HG02678 (cell line): ENCODE measurements around the gene MAP2K5.
"Not testable (repeated sequence)": the region's sequence is repeated elsewhere in the genome, so short reads cannot be mapped to it uniquely, and the experiment has no call there.

Experiments used
- ATAC-seq: cut with Tn5 transposase; IDR thresholded peaks from one replicate; pipeline ENCODE4 v1.9.1; 2021; ENCODE audit warnings: mild to moderate bottlenecking, moderate library complexity; ENCODE audit not compliant: unreplicated experiment

The MAP2K5 gene

DNA sequence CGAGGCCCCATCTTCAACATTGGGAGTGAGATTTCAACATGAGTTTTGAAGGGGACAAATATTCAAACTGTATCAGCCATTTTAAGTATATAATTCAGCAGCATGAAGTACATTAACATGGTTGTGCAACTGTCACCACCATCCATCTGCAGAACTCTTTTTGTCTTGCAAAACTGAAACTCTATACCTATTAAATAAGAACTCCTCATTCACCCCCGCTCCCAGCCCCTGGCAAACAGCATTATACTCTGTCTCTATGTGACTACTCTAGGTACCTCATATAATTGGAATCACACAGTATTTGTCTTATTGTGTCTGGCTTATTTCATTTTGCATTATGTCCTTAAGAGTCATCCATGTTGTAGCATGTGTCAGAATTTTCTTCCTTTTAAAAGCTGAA, 110.1 kb downstream of the MAP2K5 start:
- ATAC-seq: no peak

GRCh38 chr15:67660446-67660845, 117.9 kb downstream of the MAP2K5 start:
- no peak for ATAC-seq

- no peak for ATAC-seq
These were observed 118.5 kb downstream of the MAP2K5 start for GRCh38 chr15:67660874-67661606.

DNA sequence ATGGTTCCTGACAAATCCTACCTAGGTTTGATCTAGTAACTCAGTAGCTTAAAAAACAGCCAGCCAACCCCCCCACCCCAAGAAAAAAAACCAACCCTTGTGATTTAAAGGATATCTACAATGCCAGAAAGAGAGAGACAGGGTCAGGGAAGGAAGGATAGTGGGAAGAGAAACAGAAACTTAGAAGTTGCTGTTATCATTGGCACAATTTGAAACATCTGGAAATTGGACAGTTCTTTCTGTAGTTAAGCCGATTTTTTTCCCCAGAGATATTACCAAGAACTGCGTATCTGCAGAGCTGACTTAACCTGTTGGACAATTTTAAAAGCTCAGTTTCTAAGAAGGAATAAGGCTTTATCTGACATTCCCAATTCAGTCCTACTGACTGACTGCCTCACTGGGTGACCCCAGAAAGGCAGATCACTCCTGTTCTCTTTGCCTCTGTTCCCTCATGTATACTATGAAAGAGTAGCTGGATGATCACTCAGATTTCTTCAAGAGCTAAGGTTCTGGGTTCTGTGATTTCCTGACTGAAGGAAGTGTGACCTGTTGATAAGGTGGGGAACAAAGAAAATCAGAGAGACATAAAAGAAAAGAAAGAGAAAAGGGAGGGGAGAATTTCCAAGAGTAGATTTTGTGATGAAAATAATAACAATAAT, 128.3 kb downstream of the MAP2K5 start:
- no peak for ATAC-seq

DNA sequence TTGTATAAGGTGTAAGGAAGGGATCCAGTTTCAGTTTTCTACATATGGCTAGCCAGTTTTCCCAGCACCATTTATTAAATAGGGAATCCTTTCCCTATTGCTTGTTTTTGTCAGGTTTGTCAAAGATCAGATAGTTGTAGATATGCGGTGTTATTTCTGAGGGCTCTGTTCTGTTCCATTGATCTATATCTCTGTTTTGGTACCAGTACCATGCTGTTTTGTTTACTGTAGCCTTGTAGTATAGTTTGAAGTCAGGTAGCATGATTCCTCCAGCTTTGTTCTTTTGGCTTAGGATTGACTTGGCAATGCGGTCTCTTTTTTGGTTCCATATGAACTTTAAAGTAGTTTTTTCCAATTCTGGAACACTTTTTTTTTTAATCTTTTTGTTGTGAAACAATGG, 130.3 kb downstream of the MAP2K5 start:
- not testable (repeated sequence) for ATAC-seq

DNA sequence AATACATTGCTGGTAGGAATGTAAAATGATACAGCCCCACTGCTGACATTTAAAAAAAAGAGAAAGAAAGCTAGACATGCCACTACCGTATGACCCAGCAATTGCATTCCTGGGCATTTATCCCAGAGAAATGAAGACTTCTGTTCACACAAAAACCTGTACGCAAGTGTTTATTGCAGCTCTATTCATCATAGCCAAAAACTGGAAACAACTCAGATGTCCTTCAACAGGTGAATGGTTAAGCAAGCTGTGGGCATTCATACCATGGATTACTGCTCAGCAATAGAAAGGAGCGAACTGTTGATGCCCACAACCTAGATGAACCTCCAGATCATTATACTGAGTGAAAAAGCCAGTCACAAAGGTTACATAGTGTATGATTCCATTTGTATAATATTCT, 132.5 kb downstream of the MAP2K5 start:
- ATAC-seq: no peak

- no peak for ATAC-seq
These were observed 135.6 kb downstream of the MAP2K5 start for GRCh38 chr15:67678089-67678488.

DNA sequence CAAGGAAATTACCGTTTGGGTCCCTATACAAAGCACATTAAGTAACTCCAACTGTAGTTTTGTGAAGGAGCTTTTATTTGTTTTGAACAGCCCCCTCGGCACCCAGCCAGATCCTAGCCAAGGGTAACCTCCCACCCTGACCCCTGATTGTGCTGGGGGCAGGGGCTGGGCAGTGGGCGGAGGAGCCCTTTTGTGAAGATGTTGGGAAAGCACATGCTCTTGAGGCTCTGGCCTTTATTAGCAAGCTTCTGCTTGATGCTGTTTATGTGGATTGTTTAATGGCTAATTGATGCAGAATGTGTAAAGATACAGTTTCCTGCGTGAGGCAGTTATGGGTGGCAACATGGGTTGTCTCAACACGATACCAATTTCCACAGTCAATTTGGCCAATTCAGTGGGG, 136.5 kb downstream of the MAP2K5 start:
- no peak for ATAC-seq

DNA sequence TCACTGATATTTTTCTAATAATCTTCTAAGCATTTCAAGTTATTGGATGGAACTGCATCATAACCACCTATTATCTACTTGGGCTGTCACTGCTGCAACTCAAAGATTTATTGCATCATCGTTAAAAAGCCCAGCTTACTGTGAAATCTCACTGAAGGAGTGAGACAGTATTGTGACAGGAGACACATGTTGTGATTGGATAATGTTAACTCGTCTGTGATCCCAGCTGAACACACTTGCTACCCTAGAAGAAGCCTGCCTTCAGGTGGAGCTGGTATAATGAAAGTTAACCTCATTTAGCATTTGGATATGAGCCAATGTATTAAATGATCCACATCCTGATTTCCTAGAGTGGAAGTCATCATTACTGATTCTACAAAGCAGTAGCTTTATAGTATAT, 138.1 kb downstream of the MAP2K5 start:
- ATAC-seq: no peak

DNA sequence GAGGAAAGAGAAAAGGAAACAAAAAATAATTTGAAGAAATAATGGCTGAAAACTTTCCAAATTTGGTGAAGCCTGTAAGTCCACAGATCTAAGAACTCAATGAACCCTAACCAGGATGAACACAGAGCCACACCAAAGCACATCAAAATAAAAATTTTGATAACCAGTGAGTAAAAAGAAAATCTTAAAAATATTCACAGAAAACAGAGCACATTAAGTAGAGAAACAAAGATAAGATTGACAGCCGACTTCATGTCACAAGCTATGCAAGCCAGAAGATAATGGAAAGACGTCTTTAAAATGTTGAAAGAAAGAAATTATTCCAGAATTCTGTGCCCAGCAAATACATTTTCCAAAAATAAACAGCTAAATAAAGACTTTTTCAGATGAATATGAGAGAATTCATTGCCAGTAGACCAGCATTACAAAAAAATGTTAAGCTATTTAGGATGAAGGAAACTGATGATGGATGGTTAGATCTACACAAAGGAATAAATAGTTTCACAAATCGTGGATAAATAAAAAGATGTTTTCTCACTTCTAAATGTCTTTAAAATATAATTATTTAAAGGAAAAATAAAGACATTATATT, 142.6 kb downstream of the MAP2K5 start:
- ATAC-seq: no peak

DNA sequence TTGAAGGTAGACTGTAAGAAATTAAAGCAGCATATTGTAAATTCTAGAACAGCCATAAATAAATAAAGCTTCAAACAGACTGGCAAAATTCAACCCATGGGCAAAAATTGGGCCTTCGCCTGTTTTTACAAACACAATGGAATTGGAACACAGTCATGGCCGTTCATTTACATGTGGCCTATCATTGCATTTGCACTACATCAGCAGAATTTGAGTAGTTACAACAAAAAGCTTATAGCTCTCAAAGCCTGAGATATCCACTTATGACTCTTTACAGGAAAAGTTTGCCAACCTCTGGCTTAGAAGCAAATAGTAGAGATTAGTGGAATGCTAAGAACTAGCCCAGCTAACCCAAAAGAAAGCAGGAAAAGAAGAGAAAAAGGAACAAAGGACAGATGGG, 143.2 kb downstream of the MAP2K5 start:
- ATAC-seq: no peak

DNA sequence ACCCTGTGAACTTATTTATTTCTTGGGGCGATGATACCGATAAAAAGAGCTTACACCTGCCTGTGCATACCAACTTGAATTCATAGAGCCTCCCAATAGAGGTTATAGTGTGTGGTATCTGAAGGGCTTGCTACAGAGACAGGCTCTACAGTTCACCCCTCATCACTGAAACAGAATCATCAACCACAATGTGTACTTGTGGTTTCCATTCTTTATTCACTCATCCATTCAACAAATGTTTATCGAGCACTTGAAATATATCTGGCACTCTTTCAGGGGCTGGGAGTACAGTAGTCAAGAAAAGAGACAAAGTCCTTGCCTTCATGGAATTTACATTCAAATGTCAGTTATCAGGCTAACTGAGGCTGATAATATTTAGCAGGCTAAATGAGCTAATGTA, 148.4 kb downstream of the MAP2K5 start:
- ATAC-seq: no peak

- ATAC-seq: no peak
These were observed 148.9 kb downstream of the MAP2K5 start for GRCh38 chr15:67691450-67691849.

DNA sequence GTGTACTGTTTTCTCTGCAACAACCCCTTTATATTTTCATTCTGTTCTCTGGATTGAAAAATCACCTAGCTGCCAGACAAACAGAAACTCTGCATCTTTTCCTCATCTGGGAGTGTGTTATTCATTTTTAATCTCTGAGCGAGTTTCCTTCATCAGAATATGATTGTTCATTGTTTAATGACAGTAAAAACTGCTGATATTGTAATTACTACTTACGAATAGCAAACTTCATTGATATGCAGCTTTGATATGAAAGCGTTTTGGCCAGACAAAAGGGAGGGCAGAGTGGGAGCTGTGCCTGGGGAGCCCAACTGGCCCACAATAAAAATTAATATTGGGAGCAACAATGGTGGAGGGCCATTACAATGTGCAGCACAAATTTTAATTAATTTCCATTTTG, 150.1 kb downstream of the MAP2K5 start:
- ATAC-seq: no peak

DNA sequence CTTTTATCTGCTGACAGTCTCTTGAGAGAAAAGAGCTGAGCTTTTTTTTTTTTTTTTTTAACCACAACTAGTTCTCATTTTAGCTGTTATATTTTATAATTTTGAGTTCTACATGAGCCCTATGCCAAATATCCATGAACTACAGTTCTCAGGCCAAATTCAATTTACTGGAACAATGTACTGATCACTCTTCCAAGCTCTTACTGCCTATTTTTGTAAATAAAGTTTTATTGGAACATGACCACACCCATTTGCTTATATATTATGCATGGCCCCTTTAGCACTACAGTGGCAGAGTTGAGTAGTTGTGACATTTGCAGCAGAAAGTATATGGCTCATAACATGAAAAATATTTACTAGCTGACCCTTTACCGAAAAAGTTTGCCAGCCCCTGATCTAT, 153.6 kb downstream of the MAP2K5 start:
- no peak for ATAC-seq

GRCh38 chr15:67700023-67700422, 157.5 kb downstream of the MAP2K5 start:
- ATAC-seq: no peak

GRCh38 chr15:67701669-67702068, 159.2 kb downstream of the MAP2K5 start:
- ATAC-seq: no peak

DNA sequence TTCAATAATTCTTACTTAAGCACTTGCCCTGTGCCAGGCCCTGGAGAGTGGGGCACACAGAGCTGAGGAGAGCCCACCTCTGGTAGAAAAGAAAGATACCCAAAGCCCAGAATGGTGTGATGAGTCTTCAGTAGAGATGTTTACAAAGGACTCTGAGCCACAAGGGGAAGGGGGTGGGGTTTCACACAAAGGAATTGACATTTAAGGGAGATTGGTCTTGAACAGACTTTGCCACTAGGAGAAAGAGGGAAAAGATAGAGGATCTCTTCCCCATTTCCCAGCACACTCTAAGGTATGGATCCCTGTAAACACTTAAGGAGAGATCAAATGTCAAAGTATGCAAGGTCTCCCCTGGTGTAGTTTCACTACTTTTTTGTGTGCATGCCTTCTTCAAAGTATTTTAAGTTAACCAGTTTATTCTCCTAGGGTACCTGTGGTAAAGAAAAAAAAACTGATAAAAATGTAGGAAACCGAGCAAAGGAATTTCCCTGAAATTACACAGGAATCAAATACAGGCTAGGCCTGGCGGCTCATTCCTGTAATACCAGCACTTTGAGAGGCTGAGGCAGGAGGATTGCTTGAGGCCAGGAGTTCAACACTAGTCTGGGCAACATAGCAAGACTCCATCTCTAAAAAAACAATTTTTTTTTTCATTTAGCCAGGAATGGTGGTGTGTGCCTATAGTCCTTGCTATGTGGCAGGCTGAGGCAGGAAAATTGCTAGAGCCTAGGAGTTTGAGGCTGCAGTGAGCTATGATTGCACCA, 165.2 kb downstream of the MAP2K5 start:
- no peak for ATAC-seq

- ATAC-seq: no peak
These were observed 166.0 kb downstream of the MAP2K5 start for GRCh38 chr15:67708500-67708899.

DNA sequence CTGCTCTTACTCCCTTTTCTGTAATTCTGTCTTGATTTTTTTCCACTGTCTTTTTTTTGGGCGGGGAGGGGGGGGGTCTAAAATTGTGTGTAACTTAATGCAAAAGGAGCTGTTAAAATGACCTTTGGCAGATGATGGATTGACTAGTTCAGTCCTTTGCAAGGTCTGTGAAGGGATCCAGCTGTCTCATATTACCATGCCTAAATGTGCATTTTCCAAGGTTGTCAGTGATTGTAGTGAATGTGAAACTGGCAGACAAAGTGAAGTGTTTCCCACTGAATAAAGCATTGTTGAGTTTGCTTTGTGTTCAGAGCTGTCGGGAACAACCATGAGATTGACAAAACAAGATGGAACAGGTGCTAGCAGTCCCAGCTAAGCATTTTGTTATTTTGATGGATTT, 172.7 kb downstream of the MAP2K5 start:
- no peak for ATAC-seq

GRCh38 chr15:67716171-67716570, 173.7 kb downstream of the MAP2K5 start:
- ATAC-seq: no peak

DNA sequence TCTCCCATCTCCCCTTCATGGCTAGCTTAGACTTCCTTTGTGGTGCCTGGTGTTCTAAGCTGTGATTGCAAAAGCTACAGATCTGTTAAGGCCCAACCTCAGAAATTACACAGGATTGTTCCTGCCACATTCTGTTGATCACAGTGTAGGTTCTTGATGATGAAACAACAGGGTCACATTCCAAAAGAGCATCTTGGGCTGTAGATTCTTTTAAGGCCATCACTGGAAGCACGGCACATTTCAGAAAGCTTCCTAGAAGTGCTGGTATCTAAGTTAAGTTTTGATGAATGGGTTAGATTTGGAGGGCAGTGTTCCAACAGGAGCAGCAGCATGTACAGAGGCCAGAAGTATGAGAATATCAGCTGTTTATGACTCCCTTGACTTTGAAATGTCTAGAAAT, 175.3 kb downstream of the MAP2K5 start:
- no peak for ATAC-seq
